AG04450 (cell line): ENCODE measurements around the gene PPM1H. TPM values are rescaled to one million over a fixed set of nuclear protein-coding genes. Genes with fewer than 3 reads are reported as not detected.

ENCODE experiments used
- CTCF ChIA-PET: fragments of 300-600, 350-600 bp; formaldehyde crosslinking; extraction: SDS; loops from one replicate; lab custom pipeline; 2022; ENCODE audit warnings: antibody characterized with exemption, inconsistent platforms; lab: Charles Lee
- POLR2A ChIA-PET: fragments of 350-600 bp; formaldehyde crosslinking; extraction: SDS; loops from one replicate; lab custom pipeline; 2021; ENCODE audit warnings: antibody characterized with exemption, inconsistent platforms; lab: Yijun Ruan, JAX
- DNase-seq: peaks from one replicate; pipeline ENCODE4 v3.0.0-alpha.2; 2011; ENCODE audit warnings: low read depth, low spot score
- H3K27ac ChIP-seq: one replicate; pipeline ENCODE4 v1.5.1; 2012; ENCODE audit warnings: low read depth, low read length, control low read depth
- H3K27me3 ChIP-seq: one replicate; pipeline ENCODE4 v1.6.0; 2012; ENCODE audit warnings: low read length; ENCODE audit not compliant: control insufficient read depth, insufficient read depth
- H3K4me3 ChIP-seq: 2 replicates; pipeline ENCODE4 v1.5.1; 2011; ENCODE audit warnings: mild to moderate bottlenecking, low read depth, low read length, control low read depth
- H3K9me3 ChIP-seq: 2 replicates; pipeline ENCODE4 v1.5.1; 2012; ENCODE audit warnings: low read length; ENCODE audit not compliant: control insufficient read depth, insufficient read depth
- CTCF ChIP-seq: IDR thresholded peaks from 2 replicates; pipeline ENCODE4 v1.5.1; 2011; ENCODE audit warnings: low read depth, low read length, control low read depth, inconsistent platforms
- polyA plus RNA-seq: library from polyadenylated mRNA; depleted of rRNA; stranded (reverse); fragments of >200 nt; gene quantifications from 2 replicates; pipeline ENCODE4 v1.2.3, GENCODE V29; 2011

PPM1H gene
- polyA plus RNA-seq, 1 experiment: 0.12 TPM

GRCh38 chr12:62654326-62655241, 280.4 kb downstream of the PPM1H start:
- Histone ChIP-seq H3K27me3 (no peaks in the 10 kb centered on the region), H3K4me3 (no peak overlapping the region), H3K27ac (no peak overlapping the region), H3K9me3 (no peaks in the 10 kb centered on the region)
- CTCF ChIA-PET: no interaction called here
- no peak for DNase-seq
- POLR2A ChIA-PET: no interaction called here
- no peak for TF ChIP-seq CTCF

GRCh38 chr12:62653740-62654139, 281.2 kb downstream of the PPM1H start:
- no peak overlapping the region for H3K27ac ChIP-seq
- POLR2A ChIA-PET: no interaction called here
- DNase-seq: no peak
- no peak overlapping the region for H3K4me3 ChIP-seq
- no peaks in the 10 kb centered on the region for H3K27me3 ChIP-seq
- no peaks in the 10 kb centered on the region for H3K9me3 ChIP-seq
- no peak for TF ChIP-seq CTCF
- CTCF ChIA-PET: interaction anchor here (1.1 kb wide), 1 partner anchor 159 kb away, joined by 3 read pairs; no protein-coding TSS in a partner anchor

- no peak for DNase-seq
- ChIA-PET POLR2A (no interaction called here), CTCF (interaction anchor here (1.1 to 1.2 kb wide), 2 partner anchors 141 to 159 kb away, joined by 3 to 4 read pairs; no protein-coding TSS in a partner anchor)
- no peak for TF ChIP-seq CTCF
- Histone ChIP-seq H3K27ac (no peak overlapping the region), H3K9me3 (no peaks in the 10 kb centered on the region), H3K4me3 (no peak overlapping the region), H3K27me3 (no peaks in the 10 kb centered on the region)
These were observed 281.6 kb downstream of the PPM1H start for GRCh38 chr12:62653304-62653703.

- no peak for DNase-seq
- Histone ChIP-seq H3K9me3 (no peaks in the 10 kb centered on the region), H3K27me3 (no peaks in the 10 kb centered on the region), H3K4me3 (no peak overlapping the region), H3K27ac (no peak overlapping the region)
- POLR2A ChIA-PET: no interaction called here
- CTCF ChIA-PET: no interaction called here
- no peak for TF ChIP-seq CTCF
These were observed 283.8 kb downstream of the PPM1H start for GRCh38 chr12:62651138-62651537.
